Loucy (cell line): Measurements from ENCODE around the gene TEX47.

Experiments used
- H2AFZ ChIP-seq: fragments of 200-600 bp; sonication (generic); 2 replicates; pipeline ENCODE4 v1.6.0; 2016; ENCODE audit warnings: antibody characterized with exemption, mild to moderate bottlenecking, low read length, moderate library complexity
- H3F3A ChIP-seq: fragments of 200-600 bp; 2 replicates; pipeline ENCODE4 v1.6.0; 2016; ENCODE audit warnings: antibody characterized with exemption, low read depth, mild to moderate bottlenecking
- H3K27me3 ChIP-seq: fragments of 200-600 bp; sonication (generic); 2 replicates; pipeline ENCODE4 v1.6.1; 2014; ENCODE audit warnings: low read length, mild to moderate bottlenecking; ENCODE audit not compliant: insufficient read depth, poor library complexity, severe bottlenecking
- H3K36me3 ChIP-seq: fragments of 200-600 bp; sonication (generic); 2 replicates; pipeline ENCODE4 v1.6.1; 2016; ENCODE audit warnings: low read length; ENCODE audit not compliant: insufficient read depth
- H3K4me1 ChIP-seq: fragments of 200-600 bp; sonication (generic); 2 replicates; pipeline ENCODE4 v1.5.1; 2014; ENCODE audit warnings: low read length, mild to moderate bottlenecking; ENCODE audit not compliant: insufficient read depth, poor library complexity, severe bottlenecking
- H3K4me2 ChIP-seq: fragments of 200-600 bp; sonication (generic); 2 replicates; pipeline ENCODE4 v1.6.0; 2014; ENCODE audit warnings: antibody characterized with exemption, low read length, low read depth, mild to moderate bottlenecking; ENCODE audit not compliant: poor library complexity, severe bottlenecking
- H3K4me3 ChIP-seq: fragments of 200-600 bp; sonication (generic); 2 replicates; pipeline ENCODE4 v1.5.1; 2014; ENCODE audit warnings: low read length, mild to moderate bottlenecking, mixed read lengths; ENCODE audit not compliant: poor library complexity, severe bottlenecking
- H3K79me2 ChIP-seq: fragments of 200-600 bp; sonication (generic); 2 replicates; pipeline ENCODE4 v1.6.1; 2014; ENCODE audit warnings: low read length; ENCODE audit not compliant: insufficient read depth
- H3K9ac ChIP-seq: fragments of 200-600 bp; sonication (generic); 2 replicates; pipeline ENCODE4 v1.6.0; 2014; ENCODE audit warnings: mild to moderate bottlenecking, low read depth, low read length, moderate library complexity; ENCODE audit not compliant: poor library complexity, severe bottlenecking
- H3K9me2 ChIP-seq: fragments of 200-600 bp; sonication (generic); replicated peaks from 2 replicates; pipeline ENCODE4 v1.6.1; 2016; ENCODE audit warnings: low read depth, low read length, mixed read lengths
- H3K9me3 ChIP-seq: fragments of 200-600 bp; sonication (generic); 2 replicates; pipeline ENCODE4 v1.6.1; 2014; ENCODE audit warnings: mild to moderate bottlenecking, antibody characterized with exemption, low read length, low read depth; ENCODE audit not compliant: insufficient read depth
- H4K20me1 ChIP-seq: fragments of 200-600 bp; sonication (generic); 2 replicates; pipeline ENCODE4 v1.6.0; 2014; ENCODE audit warnings: antibody characterized with exemption, low read length, mild to moderate bottlenecking; ENCODE audit not compliant: insufficient read depth, poor library complexity, severe bottlenecking
- EZH2phosphoT487 ChIP-seq: fragments of 200-600 bp; IDR thresholded peaks from 2 replicates; pipeline ENCODE4 v1.6.1; 2018; ENCODE audit warnings: antibody characterized with exemption, mild to moderate bottlenecking, moderate library complexity, borderline replicate concordance
- TF ChIP-seq, protein P1 (sequence below): fragments of 200-600 bp; sonication (generic); conservative IDR thresholded peaks from 2 replicates; pipeline ENCODE4 v1.5.1; 2014; ENCODE audit warnings: mild to moderate bottlenecking, antibody characterized with exemption, low read length

Gene TEX47

DNA sequence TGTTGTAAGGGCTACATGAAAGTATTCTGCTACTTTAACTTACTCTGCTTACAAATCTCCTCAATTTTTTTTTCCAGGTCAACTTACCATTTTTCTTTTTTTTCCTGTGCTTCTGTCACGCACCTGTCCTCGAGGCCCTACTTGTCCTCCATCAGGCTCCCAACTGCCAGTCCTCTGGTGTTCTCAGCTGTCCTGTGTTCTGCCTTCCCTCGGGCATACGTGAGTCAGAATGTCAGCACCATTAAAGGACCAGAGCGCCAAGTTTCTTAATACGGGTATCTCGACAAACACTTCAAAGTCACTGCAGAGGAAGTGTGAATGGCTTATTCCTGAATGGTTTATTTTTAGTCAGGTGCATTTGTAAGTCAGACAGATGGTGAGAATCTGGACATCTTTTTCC is at the start of gene TEX47:
Gene TEX47, minus strand, starts transcription at position 185 of the 400 bp plus-strand sequence. CDS start 795 bp downstream, outside the sequence.
- H3K9ac ChIP-seq, result no peak within 1 kb of the TSS
- H3K4me3 ChIP-seq, result no peak within 1 kb of the TSS
- H3K9me3 ChIP-seq, result no peaks in the 10 kb centered on the region
- no peaks in the 10 kb centered on the region for H3K27me3 ChIP-seq
- H3K4me1 ChIP-seq, result no peaks in the 10 kb centered on the region
- H3K79me2 ChIP-seq, result no peaks in the 10 kb centered on the region
- no peaks in the 10 kb centered on the region for H4K20me1 ChIP-seq
- TF ChIP-seq, protein P1, sequence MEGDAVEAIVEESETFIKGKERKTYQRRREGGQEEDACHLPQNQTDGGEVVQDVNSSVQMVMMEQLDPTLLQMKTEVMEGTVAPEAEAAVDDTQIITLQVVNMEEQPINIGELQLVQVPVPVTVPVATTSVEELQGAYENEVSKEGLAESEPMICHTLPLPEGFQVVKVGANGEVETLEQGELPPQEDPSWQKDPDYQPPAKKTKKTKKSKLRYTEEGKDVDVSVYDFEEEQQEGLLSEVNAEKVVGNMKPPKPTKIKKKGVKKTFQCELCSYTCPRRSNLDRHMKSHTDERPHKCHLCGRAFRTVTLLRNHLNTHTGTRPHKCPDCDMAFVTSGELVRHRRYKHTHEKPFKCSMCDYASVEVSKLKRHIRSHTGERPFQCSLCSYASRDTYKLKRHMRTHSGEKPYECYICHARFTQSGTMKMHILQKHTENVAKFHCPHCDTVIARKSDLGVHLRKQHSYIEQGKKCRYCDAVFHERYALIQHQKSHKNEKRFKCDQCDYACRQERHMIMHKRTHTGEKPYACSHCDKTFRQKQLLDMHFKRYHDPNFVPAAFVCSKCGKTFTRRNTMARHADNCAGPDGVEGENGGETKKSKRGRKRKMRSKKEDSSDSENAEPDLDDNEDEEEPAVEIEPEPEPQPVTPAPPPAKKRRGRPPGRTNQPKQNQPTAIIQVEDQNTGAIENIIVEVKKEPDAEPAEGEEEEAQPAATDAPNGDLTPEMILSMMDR, result no peak
- TF ChIP-seq EZH2phosphoT487, result no peak
- H2AFZ ChIP-seq, result no peak within 1 kb of the TSS
- H3K9me2 ChIP-seq, result no peaks in the 10 kb centered on the region
- no peaks in the 10 kb centered on the region for H3K36me3 ChIP-seq
- no peak within 1 kb of the TSS for H3K4me2 ChIP-seq
- H3F3A ChIP-seq, result no peaks in the 10 kb centered on the region

DNA sequence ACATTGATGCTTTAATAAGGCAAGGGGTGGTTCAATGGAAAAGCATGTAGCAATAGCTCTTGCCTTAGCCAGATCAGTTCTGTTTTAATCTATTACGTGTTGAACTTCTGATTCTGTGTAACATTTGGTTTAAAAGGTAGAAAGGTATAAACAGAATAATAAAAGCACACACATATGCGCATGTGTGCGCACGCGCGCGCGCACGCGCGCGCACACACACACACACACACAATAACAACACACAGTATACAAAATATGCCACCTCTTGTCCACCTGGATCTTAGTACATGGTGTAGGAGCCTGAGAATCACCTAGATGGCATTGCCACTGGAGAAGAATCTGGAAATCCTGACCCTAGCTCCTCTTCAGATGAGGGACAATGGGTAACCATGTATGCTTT is 49.6 kb upstream of the TEX47 start:
- no peaks in the 10 kb centered on the region for H3F3A ChIP-seq
- no peaks in the 10 kb centered on the region for H4K20me1 ChIP-seq
- no peaks in the 10 kb centered on the region; the same call in 1 of the 2 replicates for H3K9me2 ChIP-seq
- H3K4me1 ChIP-seq, result no peaks in the 10 kb centered on the region
- no peak for TF ChIP-seq EZH2phosphoT487
- TF ChIP-seq, protein P1, result no peak
- no peak overlapping the region for H2AFZ ChIP-seq
- no peaks in the 10 kb centered on the region for H3K36me3 ChIP-seq
- no peak overlapping the region for H3K4me3 ChIP-seq
- H3K79me2 ChIP-seq, result no peaks in the 10 kb centered on the region
- no peaks in the 10 kb centered on the region for H3K27me3 ChIP-seq
- H3K4me2 ChIP-seq, result no peak overlapping the region
- no peaks in the 10 kb centered on the region for H3K9me3 ChIP-seq
- H3K9ac ChIP-seq, result no peak overlapping the region

DNA sequence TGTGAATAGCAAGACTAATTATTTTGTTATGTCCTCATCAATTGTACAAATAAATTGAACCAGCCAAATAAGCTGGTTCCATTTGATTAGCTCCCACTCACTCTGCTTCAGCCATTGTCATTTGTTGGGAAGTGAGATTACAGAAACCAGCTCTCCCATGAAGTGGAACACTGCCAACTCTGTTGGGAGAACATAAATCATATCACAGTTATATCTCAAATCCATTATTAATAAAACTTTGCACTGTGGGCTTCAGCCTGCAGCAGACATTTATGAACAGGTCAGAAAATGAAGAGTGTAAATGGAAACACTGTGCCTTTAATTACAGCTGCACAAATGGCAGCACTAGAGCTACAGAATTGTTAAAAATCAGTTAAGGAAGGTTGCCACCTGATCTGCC is 46.7 kb upstream of the TEX47 start:
- Histone ChIP-seq H3K4me1 (no peaks in the 10 kb centered on the region), H3K9ac (no peak overlapping the region), H3K9me3 (no peaks in the 10 kb centered on the region), H3F3A (no peaks in the 10 kb centered on the region), H3K36me3 (no peaks in the 10 kb centered on the region), H4K20me1 (no peaks in the 10 kb centered on the region), H3K4me2 (no peak overlapping the region), H3K4me3 (no peak overlapping the region), H3K27me3 (no peaks in the 10 kb centered on the region), H3K9me2 (no peaks in the 10 kb centered on the region), H2AFZ (no peak overlapping the region), H3K79me2 (no peaks in the 10 kb centered on the region)
- TF ChIP-seq EZH2phosphoT487, result no peak
- TF ChIP-seq, protein P1, result no peak
